ENCODE results near the gene BRWD1.

GRCh38 chr21:39141502-39141901, 171.9 kb downstream of the BRWD1 start:
- no peak for TF ChIP-seq POLR2A (IDR thresholded peaks at IDR 0.05)
- TF ChIP-seq CTCF (IDR thresholded peaks at IDR 0.05) = no peak
